ENCODE data around the gene PRSS21.

DNA sequence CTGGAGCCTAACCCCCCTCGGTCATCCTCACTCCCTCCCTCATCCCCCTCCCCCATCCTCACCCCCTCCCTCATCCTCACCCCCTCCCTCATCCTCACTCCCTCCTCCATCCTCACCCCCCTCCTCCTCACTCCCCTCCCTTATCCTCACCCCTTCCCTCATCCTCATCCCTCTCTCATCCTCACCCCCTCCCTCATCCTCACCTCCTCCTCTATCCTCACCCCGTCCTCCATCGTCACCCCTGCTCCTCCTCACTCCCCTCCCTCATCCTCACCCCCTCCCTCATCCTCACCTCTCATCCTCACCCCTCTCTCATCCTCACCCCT lies 30.2 kb upstream of the PRSS21 start:
- TF ChIP-seq RAD21 (IDR thresholded peaks at IDR 0.05) (no peak), CTCF (IDR thresholded peaks at IDR 0.05; ENCODE audit: low read depth, low read length, missing input control) (no peak), YY1 (IDR thresholded peaks at IDR 0.05) (no peak), ATF3 (IDR thresholded peaks at IDR 0.05) (no peak), SP1 (IDR thresholded peaks at IDR 0.05) (no peak), RXRA (IDR thresholded peaks at IDR 0.05) (no peak), TAF1 (conservative IDR thresholded peaks at IDR 0.05) (no peak), ZBTB33 (IDR thresholded peaks at IDR 0.05) (no peak)
- TF ChIP-seq, protein P1, sequence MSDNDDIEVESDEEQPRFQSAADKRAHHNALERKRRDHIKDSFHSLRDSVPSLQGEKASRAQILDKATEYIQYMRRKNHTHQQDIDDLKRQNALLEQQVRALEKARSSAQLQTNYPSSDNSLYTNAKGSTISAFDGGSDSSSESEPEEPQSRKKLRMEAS (IDR thresholded peaks at IDR 0.05): no peak

Data from liver (tissue), 3 donors.